ENCODE data around the gene DAPK2.

The DAPK2 gene

GRCh38 chr15:63857461-63857856 lies 188.8 kb downstream of the DAPK2 start:
- no peaks in the 10 kb centered on the region for H4K20me1 ChIP-seq (ENCODE audit: insufficient read depth, low read length)
- DNase-seq = no peak

More at GRCh38 chr15:63857461-63857856, 188.8 kb downstream of the DAPK2 start:
- TF ChIP-seq CTCF (IDR thresholded peaks at IDR 0.05; ENCODE audit: borderline replicate concordance, extremely low read depth, low read length, poor library complexity, severe bottlenecking) (no peak), EZH2 (IDR thresholded peaks at IDR 0.05; ENCODE audit: borderline replicate concordance, low read depth, low read length, severe bottlenecking) (no peak)
- ATAC-seq (ENCODE audit: insufficient read depth, low read depth) = no peak
- Histone ChIP-seq H3K36me3 (ENCODE audit: insufficient read depth, low read length) (no peaks in the 10 kb centered on the region), H3K4me2 (ENCODE audit: insufficient read depth, low read length) (no peak overlapping the region), H3K27ac (ENCODE audit: low read length) (no peak overlapping the region), H3K9me3 (ENCODE audit: insufficient read depth, low read length, severe bottlenecking) (no peaks in the 10 kb centered on the region), H2AFZ (ENCODE audit: low read depth, low read length) (no peak overlapping the region), H3K79me2 (ENCODE audit: insufficient read depth, low read length) (no peaks in the 10 kb centered on the region), H3K4me1 (ENCODE audit: insufficient read depth, low read length) (0 out of 2 replicates have a peak, but pooled peaks cover 3% of the 10 kb centered on the region), H3K4me3 (ENCODE audit: low read depth in 1 of 2, low read length in 2 of 2) (no peak overlapping the region), H3K27me3 (ENCODE audit: insufficient read depth, low read length, poor library complexity) (no peaks in the 10 kb centered on the region), H3K9ac (ENCODE audit: low read depth, low read length) (no peak overlapping the region)
